Prostate gland (tissue), 2 donors: ENCODE data around the gene PCDHB2. TPM values are rescaled to one million over a fixed set of nuclear protein-coding genes. Genes with fewer than 3 reads are reported as not detected.
"Not testable (repeated sequence)": the region's sequence is repeated elsewhere in the genome, so short reads cannot be mapped to it uniquely, and the experiment has no call there.

Source experiments
- DNase-seq: peaks from one replicate; pipeline ENCODE4 v3.0.0-alpha.2; 2019; ENCODE audit warnings: low spot score
- H3K27ac ChIP-seq, 2 donors: fragments of 200-600 bp; sonication (generic); 2 replicates each; pipeline ENCODE4 v1.5.1; 2017 to 2019
- H3K27me3 ChIP-seq: fragments of 200-600 bp; sonication (generic); replicated peaks from 2 replicates; pipeline ENCODE4 v1.5.1; 2019; ENCODE audit not compliant: insufficient read depth
- H3K36me3 ChIP-seq, 2 donors: fragments of 200-600 bp; sonication (generic); 1 replicate in 1 of 2; 2 replicates in 1 of 2; pipeline versions ENCODE4 v1.5.1 to v1.8.1; 2017 to 2019
- H3K4me1 ChIP-seq: fragments of 200-600 bp; sonication (generic); replicated peaks from 2 replicates; pipeline ENCODE4 v1.5.1; 2019
- H3K4me3 ChIP-seq, 2 donors: fragments of 200-600 bp; sonication (generic); 2 replicates each; pipeline ENCODE4 v1.5.1; 2017 to 2019
- H3K9me3 ChIP-seq: fragments of 200-600 bp; sonication (generic); 2 replicates; pipeline ENCODE4 v1.5.1; 2017
- CTCF ChIP-seq, 4 experiments: fragments of 200-600 bp in 2 of 4; fragments of 450-650 bp in 2 of 4; sonication (generic) in 2 of 4; IDR thresholded peaks; 1 replicate in 3 of 4; 2 replicates in 1 of 4; pipeline ENCODE4 v1.5.1; 2016 to 2019; ENCODE audit warnings: antibody characterized with exemption in 4 of 4, mild to moderate bottlenecking in 2 of 4, moderate library complexity in 2 of 4
- POLR2A ChIP-seq: fragments of 450-650 bp; IDR thresholded peaks from one replicate; pipeline ENCODE4 v1.6.1; 2016; ENCODE audit warnings: antibody characterized with exemption, mild to moderate bottlenecking
- POLR2AphosphoS5 ChIP-seq: sonication (generic); formaldehyde crosslinking; IDR thresholded peaks from one replicate; pipeline ENCODE4 v1.6.1; 2017; ENCODE audit warnings: antibody characterized with exemption
- WGBS: methylation state at CpG from one replicate; pipeline ENCODE4 v1.1.5; 2018; 5-methylcytosine and 5-hydroxymethylcytosine counted together
- intact Hi-C: fragments of 100-400 bp; cut with DNase I; formaldehyde crosslinking; loops from one replicate; pipeline ENCODE4 v1.14.2; 2022
- total RNA-seq, 2 donors: library from RNA; depleted of rRNA; stranded (reverse); fragments of >200 nt; gene quantifications; one replicate each; pipeline ENCODE4 v1.1.0, GENCODE V29; 2016

The PCDHB2 gene
- total RNA-seq, 2 donors from 2014 or later, result 12.6 to 23.0 TPM

GRCh38 chr5:141101059-141101458 is 6.6 kb downstream of the PCDHB2 start:
- Histone ChIP-seq H3K27ac (no peak overlapping the region), H3K9me3 (peaks cover 5% of the 10 kb centered on the region), H3K4me1 (no peaks in the 10 kb centered on the region), H3K36me3 (no peaks in the 10 kb centered on the region), H3K27me3 (no peaks in the 10 kb centered on the region), H3K4me3 (no peak overlapping the region)
- no peak for DNase-seq
- no peak for TF ChIP-seq CTCF (IDR thresholded peaks at IDR 0.05)
- no peak for TF ChIP-seq POLR2AphosphoS5
- no peak for TF ChIP-seq POLR2A
- WGBS, result 37% methylated on average over 20 of the region's 20 CpGs
- intact Hi-C loops, result no loop called here

GRCh38 chr5:141102070-141102469 is 7.7 kb downstream of the PCDHB2 start:
- H3K9me3 ChIP-seq, H3K27ac ChIP-seq, H3K36me3 ChIP-seq, H3K4me1 ChIP-seq, H3K27me3 ChIP-seq, H3K4me3 ChIP-seq, intact Hi-C loops, DNase-seq: not testable (repeated sequence)
- WGBS, result 37% methylated on average over 25 of the region's 39 CpGs

- H3K4me3 ChIP-seq, H3K9me3 ChIP-seq, H3K27ac ChIP-seq, intact Hi-C loops, H3K27me3 ChIP-seq, DNase-seq, H3K4me1 ChIP-seq, H3K36me3 ChIP-seq: not testable (repeated sequence)
- no CpG with 5 or more reads among the region's 38 CpGs for WGBS
Measured at GRCh38 chr5:141102471-141102870, 8.1 kb downstream of the PCDHB2 start.

GRCh38 chr5:141105350-141105749 is 10.9 kb downstream of the PCDHB2 start:
- TF ChIP-seq POLR2A (no peak), CTCF (IDR thresholded peaks at IDR 0.05) (no peak), POLR2AphosphoS5 (no peak)
- no peaks in the 10 kb centered on the region for H3K36me3 ChIP-seq
- no peak overlapping the region for H3K4me3 ChIP-seq
- no peaks in the 10 kb centered on the region for H3K4me1 ChIP-seq
- no peak overlapping the region for H3K27ac ChIP-seq
- intact Hi-C loops, result no loop called here
- DNase-seq, result no peak
- no peaks in the 10 kb centered on the region for H3K27me3 ChIP-seq
- no peaks in the 10 kb centered on the region for H3K9me3 ChIP-seq
- 86% methylated on average over 2 of the region's 2 CpGs for WGBS

GRCh38 chr5:141119250-141119649 is 24.8 kb downstream of the PCDHB2 start:
- no peaks in the 10 kb centered on the region for H3K9me3 ChIP-seq

More at GRCh38 chr5:141119250-141119649, 24.8 kb downstream of the PCDHB2 start:
- Histone ChIP-seq H3K4me3 (no peak overlapping the region), H3K4me1 (no peaks in the 10 kb centered on the region), H3K27me3 (no peaks in the 10 kb centered on the region), H3K36me3 (no peaks in the 10 kb centered on the region), H3K27ac (no peak overlapping the region)
- TF ChIP-seq POLR2A, result no peak
- no peak for TF ChIP-seq POLR2AphosphoS5
- no peak for TF ChIP-seq CTCF (IDR thresholded peaks at IDR 0.05)
- intact Hi-C loops, result no loop called here
- no peak for DNase-seq
- 37% methylated on average over 2 of the region's 2 CpGs for WGBS
